ENCODE data around the gene CCDC92. TPM values are rescaled to one million over a fixed set of nuclear protein-coding genes. Genes with fewer than 3 reads are reported as not detected.
"Not testable (repeated sequence)": the region's sequence is repeated elsewhere in the genome, so short reads cannot be mapped to it uniquely, and the experiment has no call there.

CCDC92 gene
- total RNA-seq, 1 donor from 2014 or later, result 4.8 TPM

DNA sequence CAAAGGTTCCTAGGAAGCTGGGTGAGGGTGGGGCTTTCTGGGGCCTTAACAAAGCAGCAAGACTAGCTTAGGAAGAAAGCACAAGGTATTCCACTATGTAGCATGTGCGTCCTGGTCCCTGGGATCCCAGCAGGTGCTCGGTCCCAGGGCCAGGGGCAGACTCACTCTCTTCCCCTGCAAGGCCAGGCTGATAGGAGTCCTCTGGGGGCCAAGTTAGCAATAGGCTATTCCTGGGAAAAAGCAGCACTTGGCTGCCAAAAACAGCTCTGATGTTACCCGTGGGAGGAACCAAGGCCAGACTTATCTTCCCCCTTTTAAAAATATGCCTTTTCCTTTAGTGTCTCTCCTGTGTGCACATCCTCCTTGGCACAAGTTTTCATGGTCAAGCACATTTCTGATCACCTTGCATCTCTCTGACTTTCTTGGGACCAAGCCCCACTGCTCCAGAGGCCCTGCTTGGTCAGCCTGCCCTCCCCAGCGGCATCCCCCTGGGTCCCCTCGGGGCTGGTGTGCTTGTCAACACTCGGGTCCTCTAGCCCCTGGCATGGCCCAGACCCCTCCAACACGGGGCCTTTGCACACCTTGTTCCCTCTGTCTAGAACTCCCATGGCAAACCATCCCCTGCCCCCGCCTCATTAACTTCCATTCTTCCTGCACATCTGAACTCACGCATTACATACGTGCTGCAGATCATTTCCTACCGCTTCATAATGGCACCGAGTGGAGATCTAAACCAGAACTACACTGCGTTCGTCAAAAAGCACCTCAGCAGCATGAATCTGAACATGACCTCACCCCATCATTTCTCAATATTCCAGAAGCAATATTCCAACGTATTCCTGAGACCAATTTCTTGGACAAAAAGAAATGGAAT is 21.9 kb downstream of the CCDC92 start:
- no peak for DNase-seq (ENCODE audit: low read depth in 2 of 2)

DNA sequence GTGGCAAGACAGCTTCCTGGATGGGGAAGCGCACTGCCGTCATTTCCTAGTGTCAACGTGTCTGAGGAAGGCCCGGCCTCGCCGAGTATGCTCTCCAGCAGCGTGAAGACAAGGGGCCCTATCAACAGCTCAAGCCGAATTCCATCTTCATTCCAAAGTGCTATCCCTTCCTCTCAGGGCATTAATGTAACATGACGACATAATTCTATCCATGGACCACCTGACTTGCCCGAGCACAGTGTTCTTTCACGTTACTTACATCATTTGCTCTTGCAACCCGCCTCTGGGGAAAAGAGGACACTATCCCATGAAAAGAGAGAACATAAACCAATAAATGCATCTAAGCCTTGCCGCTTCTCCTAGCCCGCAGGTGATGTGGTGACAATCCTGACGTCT is 22.9 kb downstream of the CCDC92 start:
- DNase-seq (ENCODE audit: low read depth in 2 of 2), result no peak

DNA sequence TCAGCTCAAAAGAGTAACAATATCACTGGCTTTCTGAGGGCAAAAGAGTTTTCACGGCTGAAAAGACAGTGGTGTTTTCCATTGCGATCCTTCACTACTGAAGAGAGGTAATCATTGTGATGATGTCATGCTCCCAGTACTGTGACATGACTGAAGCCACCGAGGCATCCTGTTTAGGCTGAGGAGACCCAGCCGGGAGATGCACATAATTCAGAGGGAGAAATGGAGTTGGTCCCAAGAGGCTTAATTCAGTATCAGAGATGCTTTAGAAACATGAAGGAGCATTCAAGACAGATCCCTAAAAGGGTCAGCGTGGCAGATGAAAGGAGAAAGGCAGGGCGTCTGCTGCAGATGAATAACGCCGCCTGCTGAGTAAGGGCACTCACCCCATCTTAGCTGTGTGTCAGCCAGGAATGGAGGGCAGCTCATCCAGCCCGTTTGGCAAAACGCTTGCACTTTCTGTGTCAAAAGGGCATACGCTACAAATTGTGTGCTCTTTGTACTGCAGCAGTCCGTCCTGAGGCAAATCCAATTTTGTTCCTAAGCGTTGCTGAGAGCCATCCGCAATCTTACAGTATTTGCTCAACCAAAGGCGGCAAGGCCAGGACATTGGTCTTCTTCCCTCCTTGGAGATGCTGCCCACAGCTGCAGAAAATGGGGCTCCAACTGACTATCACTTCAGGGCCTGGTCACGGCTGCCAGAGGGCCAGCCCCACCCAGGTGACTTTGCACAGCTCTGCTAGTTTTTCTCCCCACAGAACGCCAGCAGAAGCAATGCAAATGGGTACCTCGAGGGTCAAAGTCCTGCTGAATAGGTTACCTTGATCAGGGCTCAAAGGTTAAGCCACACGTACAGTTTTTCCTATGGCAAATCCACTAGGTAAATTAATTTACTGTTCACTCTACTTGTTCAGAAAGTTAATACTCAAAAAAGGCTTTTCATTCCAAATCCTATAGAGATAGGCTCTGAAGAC is 23.5 kb downstream of the CCDC92 start:
- no peak for DNase-seq (ENCODE audit: low read depth in 2 of 2)

DNA sequence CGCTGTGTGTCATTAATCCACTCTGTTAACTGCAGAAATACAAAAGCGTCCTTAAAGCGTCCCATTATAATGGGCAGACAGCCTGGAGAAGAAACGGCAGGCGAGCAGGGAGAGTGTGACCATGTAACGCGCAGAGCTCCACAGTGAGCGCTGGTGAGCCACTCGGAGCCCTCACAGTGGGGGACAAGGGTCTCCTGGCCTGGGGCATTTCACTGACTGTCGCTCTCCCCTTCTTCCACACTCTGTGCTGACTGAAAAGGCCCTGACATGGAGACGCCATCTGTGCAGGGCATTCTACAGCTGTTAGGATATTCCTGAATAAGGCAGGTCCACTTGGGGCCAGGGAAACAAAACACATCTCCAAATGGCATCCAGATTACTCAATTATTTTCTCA is 24.2 kb downstream of the CCDC92 start:
- no peak for DNase-seq (ENCODE audit: low read depth in 2 of 2)

DNA sequence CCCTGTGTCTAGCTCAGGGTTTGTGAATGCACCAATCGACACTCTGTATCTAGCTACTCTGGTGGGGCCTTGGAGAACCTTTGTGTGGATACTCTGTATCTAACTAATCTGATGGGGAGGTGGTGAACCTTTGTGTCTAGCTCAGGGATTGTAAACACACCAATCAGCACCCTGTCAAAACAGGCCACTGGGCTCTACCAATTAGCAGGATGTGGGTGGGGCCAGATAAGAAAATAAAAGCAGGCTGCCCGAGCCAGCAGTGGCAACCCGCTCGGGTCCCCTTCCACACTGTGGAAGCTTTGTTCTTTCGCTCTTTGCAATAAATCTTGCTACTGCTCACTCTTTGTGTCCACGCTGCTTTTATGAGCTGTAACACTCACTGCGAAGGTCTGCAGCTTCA is 25.1 kb downstream of the CCDC92 start:
- not testable (repeated sequence) for DNase-seq (ENCODE audit: low read depth in 2 of 2)

DNA sequence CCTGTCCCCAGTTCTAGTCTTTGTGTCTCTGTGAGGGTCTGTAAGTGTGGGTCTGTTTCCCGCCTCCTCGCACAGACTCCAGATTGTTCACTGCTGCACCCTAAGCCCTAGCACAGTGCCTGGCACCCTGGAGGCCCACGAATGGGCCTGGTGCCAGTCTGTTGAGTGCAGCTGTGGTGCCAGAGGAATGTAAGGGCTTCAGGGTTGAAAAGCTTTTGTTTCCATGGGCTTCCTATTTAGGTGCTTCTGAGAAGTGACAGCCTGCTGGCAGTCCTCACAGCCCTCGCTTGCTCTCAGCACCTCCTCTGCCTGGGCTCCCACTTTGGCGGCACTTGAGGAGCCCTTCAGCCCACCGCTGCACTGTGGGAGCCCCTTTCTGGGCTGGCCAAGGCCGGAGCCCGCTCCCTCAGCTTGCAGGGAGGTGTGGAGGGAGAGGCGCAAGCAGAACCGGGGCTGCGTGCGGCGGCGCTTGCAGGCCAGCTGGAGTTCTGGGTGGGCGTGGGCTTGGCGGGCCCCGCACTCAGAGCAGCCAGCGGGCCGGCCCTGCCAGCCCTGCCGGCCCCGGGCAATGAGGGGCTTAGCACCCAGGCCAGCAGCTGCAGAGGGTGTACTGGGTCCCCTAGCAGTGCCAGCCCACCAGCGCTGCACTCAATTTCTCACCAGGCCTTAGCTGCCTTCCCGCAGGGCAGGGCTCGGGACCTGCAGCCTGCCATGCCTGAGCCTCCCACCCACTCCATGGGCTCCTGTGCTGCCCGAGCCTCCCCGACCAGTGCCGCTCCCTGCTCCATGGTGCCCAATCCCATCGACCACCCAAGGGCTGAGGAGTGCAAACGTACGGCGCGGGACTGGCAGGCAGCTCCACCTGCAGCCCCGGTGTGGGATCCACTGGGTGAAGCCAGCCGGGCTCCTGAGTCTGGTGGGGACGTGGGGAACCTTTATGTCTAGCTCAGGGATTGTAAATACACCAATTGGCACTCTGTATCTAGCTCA is 25.8 kb downstream of the CCDC92 start:
- not testable (repeated sequence) for DNase-seq (ENCODE audit: low read depth in 2 of 2)

DNA sequence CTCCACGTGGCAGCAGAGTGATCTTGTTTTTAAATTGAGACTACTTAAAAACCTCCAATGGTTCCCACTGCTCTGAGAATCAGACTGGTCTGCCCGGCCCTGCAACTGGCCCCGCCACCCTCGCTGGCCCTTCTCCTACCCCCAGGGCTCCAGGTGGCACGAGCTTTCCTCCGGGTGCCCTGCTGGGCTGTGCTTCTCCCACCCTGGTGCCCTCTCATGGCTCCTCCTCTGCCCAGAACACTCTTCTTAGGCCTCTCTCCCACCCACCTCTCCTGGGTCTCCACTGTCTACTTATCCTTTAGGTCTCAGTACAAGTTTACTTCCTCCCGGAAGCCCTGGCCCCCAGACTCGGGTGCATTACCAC is 26.5 kb downstream of the CCDC92 start:
- DNase-seq (ENCODE audit: low read depth in 2 of 2), result no peak

DNA sequence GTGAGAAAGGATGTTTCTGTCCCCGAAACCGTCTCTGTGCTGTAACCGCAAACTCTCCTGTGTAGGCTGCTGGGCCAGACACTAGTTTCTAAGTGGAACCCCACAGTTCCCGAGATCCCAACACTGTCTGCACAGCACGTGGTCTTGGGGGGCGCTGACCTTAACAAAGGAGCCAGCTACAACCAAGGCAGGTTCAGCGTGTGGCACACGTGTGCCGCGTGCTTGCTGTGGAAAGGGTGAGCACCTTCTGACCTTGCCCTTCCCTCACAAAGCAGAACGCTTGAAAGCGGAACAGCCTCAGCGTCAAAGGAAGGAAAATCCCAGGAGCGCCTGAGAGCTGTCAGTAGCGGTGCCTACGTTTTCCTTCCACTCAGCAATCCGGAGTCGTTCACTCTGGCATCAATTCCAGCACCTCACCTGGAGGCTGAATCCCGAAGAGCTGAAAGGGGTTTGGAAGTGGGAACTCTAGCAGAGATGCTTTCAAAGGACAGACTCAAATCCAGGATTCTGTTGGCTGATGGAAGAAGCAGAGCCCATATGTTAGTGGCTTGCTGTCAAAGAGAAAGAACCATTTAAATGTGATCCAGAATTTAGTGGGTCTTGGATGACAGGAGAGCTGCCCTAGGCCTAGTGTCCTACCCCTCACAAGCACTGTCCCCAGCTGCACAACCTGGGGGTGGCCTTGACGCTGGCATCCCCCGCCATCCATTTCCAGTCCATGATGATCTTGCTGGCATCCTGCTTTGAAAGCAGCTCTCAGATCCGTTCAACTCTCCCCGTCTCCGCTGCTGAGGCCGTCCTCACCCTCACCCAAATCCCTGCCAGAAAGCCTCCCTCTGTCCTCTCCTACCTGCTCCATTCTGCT is 27.1 kb downstream of the CCDC92 start:
- DNase-seq (ENCODE audit: low read depth in 2 of 2), result peak in 1 of 2 donors; percentile 25

DNA sequence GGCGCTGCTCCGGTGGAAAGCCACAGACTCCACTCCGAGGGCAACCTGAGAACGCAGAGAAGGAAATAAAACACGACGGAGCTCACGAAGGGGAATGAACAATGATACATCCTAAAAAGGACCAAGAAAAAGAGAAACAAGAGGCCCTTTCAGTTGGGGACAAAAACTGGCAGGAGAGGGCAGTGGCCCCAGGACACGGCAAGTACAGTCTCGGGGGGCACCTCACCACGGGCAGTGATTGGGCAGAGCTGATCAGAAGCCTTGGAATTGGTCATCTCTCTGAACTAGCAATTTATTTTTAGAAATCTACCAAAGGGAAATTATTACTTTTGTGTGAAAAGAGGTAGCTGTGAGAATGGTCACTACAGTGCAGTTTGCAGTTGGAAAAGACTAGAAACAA is 27.9 kb downstream of the CCDC92 start:
- DNase-seq (ENCODE audit: low read depth in 2 of 2), result no peak

DNA sequence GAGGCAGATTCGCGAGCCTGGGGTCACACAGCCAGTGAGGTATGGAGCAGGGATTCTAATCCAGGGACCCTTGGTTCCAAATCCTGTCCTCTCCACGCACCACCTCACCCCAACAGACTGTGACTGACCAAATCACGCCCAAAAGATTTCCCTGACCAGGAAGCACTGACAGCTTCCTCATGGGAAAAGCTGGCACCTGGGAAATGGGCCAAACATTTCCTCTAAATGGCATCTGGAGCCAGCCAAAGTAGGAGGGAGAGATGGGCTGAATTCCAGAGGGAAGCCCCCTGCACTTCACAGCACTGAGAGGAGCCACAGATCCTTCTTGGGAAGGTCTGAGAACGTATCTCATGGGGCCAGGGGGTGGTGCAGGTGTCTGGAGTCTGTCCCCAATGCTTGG is 28.8 kb downstream of the CCDC92 start:
- no peak for DNase-seq (ENCODE audit: low read depth in 2 of 2)

DNA sequence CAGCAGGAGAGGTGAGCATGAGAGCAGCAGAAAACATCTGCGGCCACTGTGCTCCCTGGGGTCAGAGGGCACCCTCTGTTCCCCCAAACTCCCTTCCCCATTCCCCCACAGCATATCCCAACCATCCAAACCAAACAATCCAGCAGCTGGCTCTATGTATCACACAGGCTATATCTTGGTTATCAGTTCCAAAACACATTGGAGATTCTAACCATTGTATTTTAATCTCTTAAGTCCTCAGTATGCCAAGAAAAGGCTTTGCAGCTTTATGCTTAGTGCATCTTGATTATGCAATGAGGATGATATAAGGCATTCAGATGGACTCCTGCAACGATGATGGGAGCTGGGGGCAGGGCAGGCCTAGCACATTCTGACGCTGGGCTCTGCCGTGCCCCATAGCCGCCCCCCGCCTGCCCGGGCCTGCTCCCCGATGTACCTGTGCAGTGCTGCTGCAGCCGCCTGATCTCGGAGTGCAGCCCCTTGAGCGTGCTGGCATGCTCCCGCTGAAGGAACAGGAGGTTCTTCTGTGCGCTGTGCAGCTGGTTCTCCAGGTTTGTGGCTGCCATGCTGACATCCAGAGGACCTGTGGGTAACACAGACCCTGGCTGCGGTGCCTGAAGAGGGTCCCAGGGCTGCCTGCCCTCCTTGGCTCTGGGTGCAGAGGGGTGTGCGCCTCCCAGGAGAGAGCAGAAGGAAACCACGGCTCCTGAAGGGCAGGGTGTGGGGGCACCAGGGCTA is 29.6 kb downstream of the CCDC92 start:
- DNase-seq (ENCODE audit: low read depth in 2 of 2), result no peak

DNA sequence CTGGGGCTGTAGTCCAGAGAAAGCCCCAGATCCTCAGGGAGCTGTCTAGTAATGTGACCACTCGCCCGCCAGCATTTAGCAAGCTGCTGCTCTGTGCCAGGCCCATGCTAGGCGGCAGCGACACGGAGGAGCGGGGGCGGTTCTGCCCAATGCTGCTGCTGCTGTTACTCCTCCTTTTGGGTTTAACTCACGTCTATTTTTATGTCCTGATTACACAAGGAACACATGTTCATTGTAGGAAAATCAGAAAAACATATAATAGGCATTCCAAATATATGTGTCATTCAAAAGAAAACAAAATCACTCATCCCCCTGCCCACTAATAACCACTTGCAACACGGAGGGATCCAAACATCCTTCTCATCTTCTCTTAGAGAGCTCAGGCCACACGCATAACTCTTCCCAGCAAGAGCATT is 30.4 kb downstream of the CCDC92 start:
- no peak for DNase-seq (ENCODE audit: low read depth in 2 of 2)

DNA sequence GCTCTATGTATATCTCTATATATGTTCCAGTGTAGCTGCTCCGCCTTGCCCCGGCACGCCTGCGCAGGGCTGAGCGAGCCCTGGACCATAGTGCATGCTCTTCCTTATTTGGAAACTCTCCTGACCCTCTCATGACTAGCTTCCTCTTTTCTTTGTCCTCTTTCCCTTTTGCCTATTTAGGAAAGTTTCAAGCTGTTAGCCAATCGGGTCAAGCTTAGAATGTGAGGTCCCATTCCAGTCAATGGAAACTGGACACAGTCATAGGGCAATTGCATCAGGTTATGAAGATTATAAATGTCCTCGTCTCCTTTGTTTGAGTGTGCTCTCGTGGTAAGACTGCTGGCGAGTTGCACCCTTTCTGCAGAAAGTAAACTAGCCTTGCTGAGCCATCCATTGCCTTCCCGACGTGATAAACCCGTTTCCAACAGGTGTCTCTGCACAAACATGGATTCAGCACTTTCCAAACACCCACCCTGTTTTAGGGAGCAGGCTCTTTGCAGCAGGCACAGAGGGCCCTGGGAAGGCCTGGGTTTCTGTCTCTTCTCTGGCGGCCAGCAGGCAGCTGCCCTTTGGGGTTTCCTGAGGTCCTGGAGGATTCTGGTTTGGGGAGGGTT is 30.9 kb downstream of the CCDC92 start:
- no peak for DNase-seq (ENCODE audit: low read depth in 2 of 2)

DNA sequence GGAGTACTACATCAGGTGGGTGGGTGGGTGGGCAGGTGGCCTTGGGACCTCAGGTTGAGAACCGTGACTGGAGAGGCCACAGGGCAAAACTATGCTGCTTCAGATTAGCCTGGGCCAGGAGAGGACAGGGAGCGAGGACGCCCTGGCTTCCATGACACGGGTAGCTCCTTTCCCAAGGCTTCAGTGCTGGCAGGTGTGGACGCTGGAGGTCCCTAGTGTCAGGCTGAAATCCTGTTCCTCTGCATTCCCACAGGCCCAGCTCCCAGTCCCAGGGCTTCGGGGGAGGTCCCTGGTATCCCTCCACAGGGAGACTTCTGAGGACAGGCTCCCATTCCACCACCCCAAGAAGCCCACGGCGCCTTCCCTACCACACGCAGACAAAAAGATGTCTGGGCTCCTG is 31.6 kb downstream of the CCDC92 start:
- no peak for DNase-seq (ENCODE audit: low read depth in 2 of 2)

DNA sequence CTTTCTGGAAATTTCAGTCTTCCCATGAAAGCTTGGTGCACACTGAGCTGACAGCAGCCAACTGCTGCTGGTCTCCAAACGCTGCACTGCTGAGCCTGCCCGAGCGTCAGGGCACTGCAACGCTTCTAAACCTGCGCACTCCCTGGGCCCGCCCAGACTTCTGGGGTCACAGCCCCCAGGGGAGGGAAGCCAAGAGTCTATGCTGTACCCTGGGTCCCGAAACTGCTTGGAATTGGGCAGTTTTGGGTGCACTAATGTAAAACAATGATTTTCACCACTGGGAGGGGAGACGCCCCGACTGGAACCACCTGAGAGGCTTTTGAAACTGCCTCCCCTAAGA is 32.0 kb downstream of the CCDC92 start:
- no peak for DNase-seq (ENCODE audit: low read depth in 2 of 2)

DNA sequence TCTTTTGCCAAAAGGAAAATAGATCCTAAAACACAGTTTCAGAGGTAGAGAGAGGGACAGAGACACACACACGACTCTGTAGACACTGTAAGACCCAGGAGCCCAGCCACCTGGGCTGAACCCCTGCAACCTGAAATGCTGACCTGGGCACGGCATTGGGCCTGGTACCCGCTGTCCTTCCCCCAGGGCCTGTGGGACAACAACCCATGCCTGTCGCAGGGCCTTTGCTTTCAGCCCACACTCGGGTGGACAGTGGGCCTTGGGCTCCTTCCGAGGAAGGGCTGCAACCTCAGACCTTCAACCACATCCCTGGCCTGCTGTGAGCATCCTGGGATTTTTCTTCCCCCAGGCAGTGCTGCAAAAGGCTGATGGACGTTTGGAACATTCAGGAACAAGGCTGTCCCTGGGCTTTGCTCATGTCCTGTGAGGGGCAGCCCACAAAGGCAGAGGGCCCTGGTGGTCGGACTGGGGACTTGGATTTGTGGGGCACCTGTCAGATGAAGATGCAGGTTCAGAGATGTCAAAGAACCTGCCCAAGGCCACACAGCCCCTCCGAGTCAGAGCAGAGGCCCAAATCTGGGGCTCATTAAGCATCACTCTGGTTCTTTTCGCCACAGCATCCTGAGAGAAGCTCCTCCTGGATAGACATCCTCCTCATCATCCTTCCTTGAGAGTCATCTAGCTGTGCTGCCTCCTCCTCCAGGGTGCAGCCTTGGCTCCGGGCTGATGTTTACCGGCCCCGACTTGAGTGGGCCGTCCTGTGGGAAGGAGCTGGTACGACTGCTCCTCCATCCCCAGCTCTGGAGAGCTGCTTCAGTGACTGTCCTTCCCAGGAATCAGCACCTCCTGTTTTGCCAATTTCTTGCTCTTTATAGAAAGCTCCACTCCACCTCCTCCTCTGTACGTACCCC is 32.7 kb downstream of the CCDC92 start:
- no peak for DNase-seq (ENCODE audit: low read depth in 2 of 2)

DNA sequence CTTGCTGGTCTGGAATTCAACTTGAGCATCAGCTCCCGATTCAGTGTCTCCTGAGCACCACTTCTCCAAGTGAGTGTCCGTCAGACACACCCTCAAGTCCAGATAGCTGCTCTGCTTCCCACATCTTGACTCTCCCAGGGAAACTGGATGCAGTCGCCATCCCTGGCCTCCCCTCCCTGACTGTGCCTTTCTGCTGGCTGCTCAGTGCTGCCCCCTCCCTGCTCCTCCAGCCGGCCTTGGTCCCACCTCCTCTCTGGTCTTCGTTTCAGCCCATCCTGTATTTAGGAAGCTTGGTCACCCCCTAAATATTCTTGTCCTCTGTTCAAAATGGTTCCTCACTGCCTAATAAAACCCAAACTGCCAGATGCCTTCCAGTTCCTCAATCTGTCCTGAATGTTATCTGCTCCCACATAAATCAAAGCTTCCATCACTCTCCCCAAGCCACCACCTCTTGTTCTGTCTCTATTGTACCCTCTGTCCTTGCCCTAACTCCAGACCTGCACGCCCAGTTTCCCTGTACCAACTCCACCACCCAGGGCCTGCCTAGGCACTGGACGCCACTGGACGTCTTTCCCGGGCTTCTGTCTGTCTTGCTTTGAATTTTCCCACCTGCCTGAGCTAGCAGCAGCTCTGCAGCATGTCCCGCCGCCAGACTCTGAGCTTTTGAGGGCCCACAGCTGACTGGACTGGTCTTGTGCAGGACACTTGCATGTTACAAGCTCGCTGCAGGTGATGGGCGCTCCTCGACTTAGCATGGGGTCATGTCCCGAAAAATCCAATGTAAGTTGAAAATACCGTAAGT is 33.8 kb downstream of the CCDC92 start:
- no peak for DNase-seq (ENCODE audit: low read depth in 2 of 2)
